Ovary (tissue), 9 donors: ENCODE results near the gene PALM2AKAP2. TPM values are rescaled to one million over a fixed set of nuclear protein-coding genes. Genes with fewer than 3 reads are reported as not detected.

ENCODE experiments used
- DNase-seq, 5 donors: peaks; one replicate each; pipeline ENCODE4 v3.0.0-alpha.2; 2019 to 2020
- H3K27ac ChIP-seq, 2 donors: fragments of 200-600 bp; one replicate each; pipeline versions ENCODE4 v1.5.1 to v1.8.0; 2019 to 2022
- H3K27me3 ChIP-seq: fragments of 200-600 bp; one replicate; pipeline ENCODE4 v1.8.0; 2022
- H3K36me3 ChIP-seq: fragments of 200-600 bp; sonication (generic); one replicate; pipeline ENCODE4 v1.5.1; 2019
- H3K4me1 ChIP-seq: one replicate; pipeline ENCODE4 v1.8.1; 2013; ENCODE audit warnings: mild to moderate bottlenecking, moderate library complexity; ENCODE audit not compliant: insufficient read depth
- H3K4me3 ChIP-seq: fragments of 200-600 bp; sonication (generic); one replicate; pipeline ENCODE4 v1.5.1; 2017
- H3K9me3 ChIP-seq, 2 donors: fragments of 200-600 bp in 1 of 2; sonication (generic) in 1 of 2; one replicate each; pipeline versions ENCODE4 v1.5.1 to v1.8.1; 2013 to 2019; ENCODE audit warnings: mild to moderate bottlenecking in 1 of 2, moderate library complexity in 1 of 2
- EP300 ChIP-seq: sonication (generic); formaldehyde crosslinking; IDR thresholded peaks from one replicate; pipeline ENCODE4 v1.6.1; 2017; ENCODE audit warnings: antibody characterized with exemption
- POLR2A ChIP-seq: fragments of 450-650 bp; IDR thresholded peaks from one replicate; pipeline ENCODE4 v1.6.1; 2017; ENCODE audit warnings: antibody characterized with exemption, mild to moderate bottlenecking, moderate library complexity
- WGBS, 3 donors: extraction: QIAGEN DNeasy Blood & Tissue Kit in 1 of 3; methylation state at CpG; one replicate each; pipeline versions ENCODE4 v1.1.5 to v1.1.7; 2013 to 2017; 5-methylcytosine and 5-hydroxymethylcytosine counted together
- intact Hi-C, 4 donors: fragments of 100-400 bp; cut with DNase I; formaldehyde crosslinking; loops; one replicate each; pipeline versions ENCODE4 v1.11.0 to v1.15.1; 2022 to 2023
- polyA plus RNA-seq, 2 donors: library from polyadenylated mRNA; stranded (reverse); fragments of 200-250 nt in 1 of 2; fragments of 350-450 nt in 1 of 2; fragmentation: Illumina TruSeq in 1 of 2; extraction: RNeasy Lipid Tissue Mini Kit (QIAGEN cat#74804) in 1 of 2; gene quantifications; one replicate each; pipeline ENCODE4 v1.2.3, GENCODE V29; 2013 to 2014
- total RNA-seq, 7 donors: library from RNA; depleted of rRNA in 2 of 7; stranded (reverse); fragments of >200 nt in 2 of 7; fragmentation: NEBNext Ultra II Directional in 3 of 7; extraction: Animal tissue kit (Norgen Biotek cat#: 25700) in 3 of 7; gene quantifications; one replicate each; pipeline versions ENCODE4 v1.1.0 to v1.2.4, GENCODE V29; 2016 to 2023
- TF ChIP-seq, protein P1 (sequence below), 3 donors: fragments of 450-650 bp in 2 of 3; fragments of 200-600 bp in 1 of 3; IDR thresholded peaks; one replicate each; pipeline versions ENCODE4 v1.5.1 to v1.8.0; 2016 to 2022; ENCODE audit warnings: antibody characterized with exemption in 3 of 3, mild to moderate bottlenecking in 1 of 3
- donor health status: DM: no; HTN: no; CAD: no; lungs with moderate emphysema.
- donor health status: DM: no; HTN: no; CAD: no.
- donor health status: Bipolar disorder and iron deficiency.
- donor health status: DM: yes; HTN: yes; CAD: no.
- donor health status: DM: no; HTN: no; CAD: no.
- donor health status: DM: yes; HTN: yes; CAD: no.

The PALM2AKAP2 gene
- total and polyA plus RNA-seq, 9 donors: 1.7 to 9.6 (median 3.5) TPM

DNA sequence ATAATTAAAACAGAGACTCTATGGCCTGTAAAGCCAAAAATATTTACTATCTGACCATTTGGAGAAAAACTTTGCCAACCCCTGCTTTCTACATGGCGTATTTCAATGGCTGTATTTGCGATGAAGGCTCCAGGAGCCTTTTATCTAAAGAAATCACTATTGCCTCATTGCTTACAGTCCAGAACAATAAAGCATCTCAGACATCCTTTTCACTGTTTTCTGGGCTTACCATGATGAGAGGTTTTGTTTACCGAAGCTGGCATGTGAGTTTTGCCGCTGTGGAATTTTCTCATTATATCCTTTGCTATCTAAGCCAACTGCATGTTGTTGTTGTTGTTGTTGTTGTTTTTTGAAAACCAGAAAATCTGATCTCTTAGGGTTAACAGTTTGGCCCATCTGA is 13.9 kb downstream of the PALM2AKAP2 start:
- DNase-seq: no peak
- TF ChIP-seq, protein P1, sequence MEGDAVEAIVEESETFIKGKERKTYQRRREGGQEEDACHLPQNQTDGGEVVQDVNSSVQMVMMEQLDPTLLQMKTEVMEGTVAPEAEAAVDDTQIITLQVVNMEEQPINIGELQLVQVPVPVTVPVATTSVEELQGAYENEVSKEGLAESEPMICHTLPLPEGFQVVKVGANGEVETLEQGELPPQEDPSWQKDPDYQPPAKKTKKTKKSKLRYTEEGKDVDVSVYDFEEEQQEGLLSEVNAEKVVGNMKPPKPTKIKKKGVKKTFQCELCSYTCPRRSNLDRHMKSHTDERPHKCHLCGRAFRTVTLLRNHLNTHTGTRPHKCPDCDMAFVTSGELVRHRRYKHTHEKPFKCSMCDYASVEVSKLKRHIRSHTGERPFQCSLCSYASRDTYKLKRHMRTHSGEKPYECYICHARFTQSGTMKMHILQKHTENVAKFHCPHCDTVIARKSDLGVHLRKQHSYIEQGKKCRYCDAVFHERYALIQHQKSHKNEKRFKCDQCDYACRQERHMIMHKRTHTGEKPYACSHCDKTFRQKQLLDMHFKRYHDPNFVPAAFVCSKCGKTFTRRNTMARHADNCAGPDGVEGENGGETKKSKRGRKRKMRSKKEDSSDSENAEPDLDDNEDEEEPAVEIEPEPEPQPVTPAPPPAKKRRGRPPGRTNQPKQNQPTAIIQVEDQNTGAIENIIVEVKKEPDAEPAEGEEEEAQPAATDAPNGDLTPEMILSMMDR (IDR thresholded peaks at IDR 0.05): no peak
- no peak for TF ChIP-seq POLR2A
- no peak for TF ChIP-seq EP300
- intact Hi-C loops: no loop called here
- WGBS, 3 donors: 65 to 84% (median 70%) methylated on average over 4 of the region's 4 CpGs
- no peak overlapping the region for H3K4me3 ChIP-seq
- no peak overlapping the region for H3K27ac ChIP-seq
- peaks cover 18% of the 10 kb centered on the region for H3K4me1 ChIP-seq
- H3K9me3 ChIP-seq: no peaks in the 10 kb centered on the region
- H3K36me3 ChIP-seq: no peaks in the 10 kb centered on the region
- H3K27me3 ChIP-seq: no peaks in the 10 kb centered on the region

DNA sequence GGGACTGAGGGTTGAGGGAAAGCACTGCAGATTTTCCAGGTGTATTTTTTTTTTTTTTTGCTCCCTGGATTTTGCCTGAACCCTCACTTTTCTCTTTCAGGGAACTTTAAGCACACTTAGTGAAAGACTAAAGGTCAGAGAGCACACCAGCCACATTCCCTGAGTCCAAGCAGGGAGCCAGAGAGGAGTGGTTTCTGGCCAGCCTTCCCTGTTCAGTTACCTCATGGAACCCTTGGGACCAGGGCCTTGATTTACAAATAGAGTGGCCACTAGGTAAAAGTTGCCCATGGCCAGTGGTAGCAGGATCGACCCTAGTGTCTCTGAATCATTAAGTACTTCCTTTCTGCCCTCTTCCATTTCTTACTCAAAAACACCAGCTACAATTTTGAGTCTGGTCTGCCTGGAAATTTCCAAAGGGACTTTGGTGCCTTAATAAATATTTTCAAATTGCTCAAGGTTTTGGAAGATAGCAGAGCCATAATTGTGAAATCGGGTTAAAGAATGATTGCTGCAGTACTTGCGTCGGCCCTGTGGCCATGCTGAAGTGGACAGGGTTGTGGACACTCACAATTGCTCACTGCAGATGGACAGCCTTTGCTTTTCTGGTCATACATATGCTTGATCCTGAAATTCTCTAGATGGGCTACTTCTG is 14.5 kb downstream of the PALM2AKAP2 start:
- Histone ChIP-seq H3K9me3 (no peaks in the 10 kb centered on the region), H3K27ac (no peak overlapping the region), H3K27me3 (no peaks in the 10 kb centered on the region), H3K4me3 (no peak overlapping the region), H3K4me1 (peaks cover 16% of the 10 kb centered on the region), H3K36me3 (no peaks in the 10 kb centered on the region)
- WGBS, 3 donors: 19 to 48% (median 25%) methylated on average over 4 of the region's 4 CpGs
- no peak for TF ChIP-seq EP300
- TF ChIP-seq POLR2A: no peak
- TF ChIP-seq, protein P1 (IDR thresholded peaks at IDR 0.05): no peak
- DNase-seq: no peak
- intact Hi-C loops: no loop called here

DNA sequence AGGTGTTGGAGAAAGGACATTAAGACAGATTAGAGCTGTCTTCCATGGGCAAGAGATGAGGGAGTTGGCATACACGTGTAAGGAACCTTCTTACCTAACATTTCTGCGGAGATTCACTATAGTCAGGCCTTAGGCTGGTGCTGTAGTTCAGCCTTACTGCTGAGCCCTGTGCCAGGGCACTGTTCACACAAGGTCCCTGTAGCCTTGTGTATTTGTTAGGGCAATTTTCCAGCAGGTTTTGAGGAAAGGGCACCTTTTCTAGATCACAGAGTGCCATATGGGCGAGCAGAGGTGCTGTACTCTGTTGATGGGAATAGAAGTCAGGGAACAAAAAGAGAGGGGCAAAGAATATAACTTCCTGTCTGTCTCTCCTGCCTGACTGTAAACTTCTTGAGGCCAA is 15.6 kb downstream of the PALM2AKAP2 start:
- Histone ChIP-seq H3K4me1 (peaks cover 17% of the 10 kb centered on the region), H3K36me3 (no peaks in the 10 kb centered on the region), H3K27ac (no peak overlapping the region), H3K9me3 (no peaks in the 10 kb centered on the region), H3K4me3 (no peak overlapping the region), H3K27me3 (no peaks in the 10 kb centered on the region)
- no peak for DNase-seq
- 87 to 93% (median 91%) methylated on average over 3 of the region's 3 CpGs for WGBS, 3 donors
- intact Hi-C loops: no loop called here
- TF ChIP-seq, protein P1 (IDR thresholded peaks at IDR 0.05): no peak
- no peak for TF ChIP-seq POLR2A
- TF ChIP-seq EP300: no peak

DNA sequence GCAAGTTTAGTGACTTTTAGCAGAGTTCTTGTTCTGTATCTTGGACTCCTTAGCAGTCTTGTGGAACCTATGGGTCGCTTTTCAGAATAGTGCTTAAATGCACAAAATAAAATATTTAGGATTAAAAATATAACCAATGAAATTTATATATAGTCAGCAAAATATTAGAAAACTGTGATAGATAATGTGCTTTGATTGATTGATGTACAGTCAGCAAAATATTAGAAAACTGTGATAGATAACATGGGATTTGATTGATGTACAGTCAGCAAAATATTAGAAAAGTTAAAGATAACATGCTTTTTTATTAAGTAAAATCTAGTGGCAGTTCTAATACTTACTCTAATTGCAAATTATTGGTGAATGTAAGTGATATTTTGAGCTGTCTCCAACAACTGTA is 16.1 kb downstream of the PALM2AKAP2 start:
- WGBS, 3 donors: 93 to 99% (median 98%) methylated on average over 1 of the region's 1 CpG
- no peaks in the 10 kb centered on the region for H3K36me3 ChIP-seq
- TF ChIP-seq POLR2A (no peak), EP300 (no peak)
- TF ChIP-seq, protein P1 (IDR thresholded peaks at IDR 0.05): no peak
- H3K27me3 ChIP-seq: no peaks in the 10 kb centered on the region
- H3K9me3 ChIP-seq: no peaks in the 10 kb centered on the region
- intact Hi-C loops: no loop called here
- H3K4me3 ChIP-seq: no peak overlapping the region
- peaks cover 16% of the 10 kb centered on the region for H3K4me1 ChIP-seq
- DNase-seq: no peak
- no peak overlapping the region for H3K27ac ChIP-seq
